ENCODE data around the gene USP5. TPM values are rescaled to one million over a fixed set of nuclear protein-coding genes. Genes with fewer than 3 reads are reported as not detected.
"Not testable (repeated sequence)": the region's sequence is repeated elsewhere in the genome, so short reads cannot be mapped to it uniquely, and the experiment has no call there.

Gene USP5
- total RNA-seq, 2 donors from 2014 or later: 82.6 to 132 TPM

DNA sequence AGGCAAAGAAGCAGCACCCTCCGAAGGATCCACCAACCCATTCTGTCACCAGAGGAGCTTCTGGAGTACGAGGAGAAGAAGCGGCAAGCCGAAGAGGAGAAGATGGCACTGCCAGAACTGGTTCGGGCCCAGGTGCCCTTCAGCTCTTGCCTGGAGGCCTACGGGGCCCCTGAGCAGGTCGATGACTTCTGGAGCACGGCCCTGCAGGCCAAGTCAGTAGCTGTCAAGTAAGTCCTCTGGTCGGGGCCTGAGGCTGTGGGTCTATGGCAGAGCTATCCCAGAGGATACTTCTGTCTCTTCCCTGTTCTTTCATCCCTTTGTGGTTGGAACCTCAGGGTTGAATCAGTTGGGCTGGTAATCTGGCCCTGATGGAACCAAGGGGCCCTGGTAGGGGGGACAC, 9.4 kb downstream of the USP5 start:
- no peak for DNase-seq
- Histone ChIP-seq H3K4me3 (no peak overlapping the region), H3K9ac (ENCODE audit: low read depth in 2 of 2, low read length in 2 of 2) (no peak overlapping the region), H3K27me3 (no peaks in the 10 kb centered on the region), H3K9me3 (no peaks in the 10 kb centered on the region), H3K27ac (no peak overlapping the region), H3K4me1 (no peaks in the 10 kb centered on the region), H3K36me3 (peaks cover 14% of the 10 kb centered on the region)
- intact Hi-C loops (cut with DNase I): no loop called here
- TF ChIP-seq, protein P1, sequence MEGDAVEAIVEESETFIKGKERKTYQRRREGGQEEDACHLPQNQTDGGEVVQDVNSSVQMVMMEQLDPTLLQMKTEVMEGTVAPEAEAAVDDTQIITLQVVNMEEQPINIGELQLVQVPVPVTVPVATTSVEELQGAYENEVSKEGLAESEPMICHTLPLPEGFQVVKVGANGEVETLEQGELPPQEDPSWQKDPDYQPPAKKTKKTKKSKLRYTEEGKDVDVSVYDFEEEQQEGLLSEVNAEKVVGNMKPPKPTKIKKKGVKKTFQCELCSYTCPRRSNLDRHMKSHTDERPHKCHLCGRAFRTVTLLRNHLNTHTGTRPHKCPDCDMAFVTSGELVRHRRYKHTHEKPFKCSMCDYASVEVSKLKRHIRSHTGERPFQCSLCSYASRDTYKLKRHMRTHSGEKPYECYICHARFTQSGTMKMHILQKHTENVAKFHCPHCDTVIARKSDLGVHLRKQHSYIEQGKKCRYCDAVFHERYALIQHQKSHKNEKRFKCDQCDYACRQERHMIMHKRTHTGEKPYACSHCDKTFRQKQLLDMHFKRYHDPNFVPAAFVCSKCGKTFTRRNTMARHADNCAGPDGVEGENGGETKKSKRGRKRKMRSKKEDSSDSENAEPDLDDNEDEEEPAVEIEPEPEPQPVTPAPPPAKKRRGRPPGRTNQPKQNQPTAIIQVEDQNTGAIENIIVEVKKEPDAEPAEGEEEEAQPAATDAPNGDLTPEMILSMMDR (IDR thresholded peaks at IDR 0.05): no peak

DNA sequence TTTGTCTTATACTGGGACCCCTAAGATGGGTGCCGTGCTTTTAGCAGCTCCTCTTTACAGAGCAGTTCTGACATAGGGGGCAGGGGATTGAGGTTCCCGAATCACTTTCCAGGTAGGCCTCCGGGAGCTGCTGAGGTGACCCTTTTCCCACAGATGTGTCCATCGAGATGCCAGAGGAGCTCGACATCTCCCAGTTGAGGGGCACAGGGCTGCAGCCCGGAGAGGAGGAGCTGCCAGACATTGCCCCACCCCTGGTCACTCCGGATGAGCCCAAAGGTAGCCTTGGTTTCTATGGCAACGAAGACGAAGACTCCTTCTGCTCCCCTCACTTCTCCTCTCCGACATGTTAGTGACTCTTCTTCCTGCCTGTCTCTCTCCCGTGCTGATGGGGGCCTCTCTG, 11.1 kb downstream of the USP5 start:
- intact Hi-C loops (cut with DNase I): no loop called here
- no peak overlapping the region for H3K9ac ChIP-seq (ENCODE audit: low read depth in 2 of 2, low read length in 2 of 2)
- H3K9me3 ChIP-seq: no peaks in the 10 kb centered on the region
- H3K4me1 ChIP-seq: peaks cover 3% of the 10 kb centered on the region
- TF ChIP-seq, protein P1 (IDR thresholded peaks at IDR 0.05): no peak
- no peak for DNase-seq
- no peaks in the 10 kb centered on the region for H3K27me3 ChIP-seq
- H3K4me3 ChIP-seq: no peak overlapping the region
- no peak overlapping the region for H3K27ac ChIP-seq
- peaks cover 6% of the 10 kb centered on the region for H3K36me3 ChIP-seq

DNA sequence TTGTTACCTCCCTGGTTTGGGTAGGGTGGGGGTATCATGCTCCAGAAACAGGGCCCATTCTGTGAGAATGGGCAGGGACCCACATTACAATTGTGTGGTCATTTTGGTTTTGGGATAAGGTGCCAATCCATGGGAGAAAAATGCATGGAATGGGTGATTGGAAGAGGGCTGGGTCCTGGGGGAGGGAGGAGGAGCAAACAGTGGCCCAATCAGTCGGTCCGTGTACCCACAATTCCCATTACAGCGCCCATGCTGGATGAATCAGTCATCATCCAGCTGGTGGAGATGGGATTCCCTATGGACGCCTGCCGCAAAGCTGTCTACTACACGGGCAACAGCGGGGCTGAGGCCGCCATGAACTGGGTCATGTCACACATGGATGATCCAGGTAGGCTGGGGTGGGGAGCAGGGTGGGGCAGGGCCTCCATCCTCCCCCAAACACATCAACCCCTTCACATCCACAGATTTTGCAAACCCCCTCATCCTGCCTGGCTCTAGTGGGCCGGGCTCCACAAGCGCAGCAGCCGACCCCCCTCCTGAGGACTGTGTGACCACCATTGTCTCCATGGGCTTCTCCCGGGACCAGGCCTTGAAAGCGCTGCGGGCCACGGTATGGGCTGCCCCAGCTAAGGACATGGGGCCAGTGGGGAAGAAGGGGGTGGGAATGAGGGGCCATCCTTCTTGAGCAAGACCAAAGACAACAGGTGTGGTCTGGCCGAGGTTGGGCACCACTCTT, 11.8 kb downstream of the USP5 start:
- Histone ChIP-seq H3K4me3 (no peak overlapping the region), H3K9ac (ENCODE audit: low read depth in 2 of 2, low read length in 2 of 2) (no peak overlapping the region), H3K27ac (no peak overlapping the region), H3K9me3 (no peaks in the 10 kb centered on the region), H3K4me1 (peaks cover 5% of the 10 kb centered on the region), H3K36me3 (peaks cover 6% of the 10 kb centered on the region), H3K27me3 (no peaks in the 10 kb centered on the region)
- TF ChIP-seq, protein P1 (IDR thresholded peaks at IDR 0.05): no peak
- DNase-seq: no peak
- intact Hi-C loops (cut with DNase I): no loop called here

DNA sequence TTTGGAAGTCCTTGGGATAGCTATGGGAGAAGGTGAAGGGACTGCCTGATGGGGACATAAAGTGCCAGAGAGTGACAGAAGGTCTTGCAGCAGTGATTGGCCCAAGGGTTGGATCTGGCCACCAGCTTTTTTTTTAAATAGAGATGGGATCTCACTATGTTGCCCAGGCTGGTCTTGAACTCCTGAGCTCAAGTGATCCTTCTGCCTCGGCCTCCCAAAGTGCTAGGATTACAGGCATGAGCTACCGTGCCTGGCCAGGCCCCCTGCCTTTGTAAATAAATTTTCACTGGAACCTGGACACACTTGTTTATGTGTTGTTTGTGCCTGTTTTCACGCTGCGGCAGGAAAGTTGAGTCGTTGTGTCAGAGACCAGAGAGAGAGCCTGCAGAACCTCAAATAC, 13.4 kb downstream of the USP5 start:
- H3K36me3 ChIP-seq; H3K9me3 ChIP-seq; H3K4me3 ChIP-seq; H3K27me3 ChIP-seq; DNase-seq; H3K27ac ChIP-seq; H3K9ac ChIP-seq (ENCODE audit: low read depth in 2 of 2, low read length in 2 of 2): not testable (repeated sequence)
- intact Hi-C loops (cut with DNase I): loop anchor here (5.0 kb wide), 1 partner anchor 102 kb away; no protein-coding TSS in a partner anchor
- H3K4me1 ChIP-seq: peaks cover 13% of the 10 kb centered on the region

DNA sequence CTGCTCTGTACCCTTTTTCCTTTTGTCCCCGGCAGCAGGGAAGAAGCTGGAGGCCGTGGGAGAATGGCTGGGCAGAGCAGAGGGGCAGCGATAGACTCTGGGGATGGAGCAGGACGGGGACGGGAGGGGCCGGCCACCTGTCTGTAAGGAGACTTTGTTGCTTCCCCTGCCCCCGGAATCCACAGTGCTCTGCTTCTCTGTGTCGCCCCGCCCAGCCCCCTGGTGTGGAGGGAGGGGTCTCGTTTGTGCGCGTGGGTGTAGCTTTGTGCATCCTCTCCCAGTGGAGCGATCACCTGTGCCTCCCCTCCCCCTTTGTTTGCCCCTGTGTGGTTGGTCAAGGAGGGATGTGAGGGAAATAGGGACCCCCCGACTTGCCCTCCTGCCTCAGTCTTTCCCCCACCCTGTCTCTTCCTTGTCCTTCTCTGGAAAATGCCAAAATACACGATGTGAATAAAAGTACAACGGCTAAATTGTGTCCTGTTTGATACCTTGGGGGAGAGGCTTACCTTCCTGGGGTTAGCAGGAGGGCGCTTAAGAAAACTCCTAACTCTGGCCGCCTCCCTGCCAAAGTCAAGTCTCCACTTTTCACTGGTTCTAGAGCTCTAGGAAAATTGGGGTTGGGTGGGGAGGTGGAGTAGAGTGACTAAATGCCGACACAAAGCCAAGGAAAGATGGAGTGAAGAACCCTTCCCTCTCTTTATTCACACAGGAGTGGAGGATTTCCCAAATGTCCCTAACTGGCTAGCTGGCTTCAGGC, 14.4 kb downstream of the USP5 start:
- Histone ChIP-seq H3K27me3 (no peaks in the 10 kb centered on the region), H3K36me3 (peaks cover 13% of the 10 kb centered on the region), H3K27ac (peak overlapping the region; percentile 96), H3K9ac (ENCODE audit: low read depth in 2 of 2, low read length in 2 of 2) (peak overlapping the region; percentile 73 to 79), H3K4me3 (peak overlapping the region; percentile 98), H3K9me3 (no peaks in the 10 kb centered on the region), H3K4me1 (peaks cover 19% of the 10 kb centered on the region)
- intact Hi-C loops (cut with DNase I): loop anchor here (5.0 kb wide), 1 partner anchor 101 kb away; no protein-coding TSS in a partner anchor
- TF ChIP-seq, protein P1 (IDR thresholded peaks at IDR 0.05): no peak
- DNase-seq: no peak
